GM21723 (cell line): ENCODE measurements around the gene SPEF2.
"Not testable (repeated sequence)": the region's sequence is repeated elsewhere in the genome, so short reads cannot be mapped to it uniquely, and the experiment has no call there.

Experiments
- ATAC-seq: cut with Tn5 transposase; IDR thresholded peaks from one replicate; pipeline ENCODE4 v1.9.1; 2021; ENCODE audit warnings: mild to moderate bottlenecking, moderate library complexity; ENCODE audit not compliant: unreplicated experiment

Gene SPEF2

DNA sequence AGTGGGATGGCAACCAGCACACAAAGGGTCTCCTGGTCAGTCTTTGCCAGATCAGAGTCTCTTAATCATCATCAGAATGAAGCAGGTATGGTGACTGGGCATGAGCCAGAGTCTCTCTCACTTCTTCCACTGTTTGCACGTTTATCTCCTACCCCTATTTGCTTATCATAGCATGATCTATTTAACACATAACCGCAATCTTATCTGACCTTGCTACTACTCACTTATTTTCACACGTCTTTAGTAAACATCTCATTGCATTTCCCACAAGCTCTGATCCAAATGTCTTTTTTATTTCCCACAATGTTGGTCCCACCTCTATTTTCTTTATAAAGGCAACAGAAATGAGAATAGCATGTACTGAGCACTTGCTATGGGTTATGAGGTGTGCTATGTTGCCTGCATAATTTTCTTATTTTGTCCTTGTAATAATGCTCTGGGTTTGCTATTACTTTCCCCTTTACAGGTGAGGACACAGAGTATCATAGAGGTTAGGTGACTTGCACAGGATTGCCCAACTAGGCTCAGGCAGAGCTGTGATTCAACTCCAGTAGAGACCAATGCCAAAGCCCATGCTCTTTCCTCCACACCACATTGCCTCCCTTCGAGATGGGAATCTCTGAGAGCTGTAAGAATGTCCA, 199.3 kb downstream of the SPEF2 start:
- no peak for ATAC-seq

DNA sequence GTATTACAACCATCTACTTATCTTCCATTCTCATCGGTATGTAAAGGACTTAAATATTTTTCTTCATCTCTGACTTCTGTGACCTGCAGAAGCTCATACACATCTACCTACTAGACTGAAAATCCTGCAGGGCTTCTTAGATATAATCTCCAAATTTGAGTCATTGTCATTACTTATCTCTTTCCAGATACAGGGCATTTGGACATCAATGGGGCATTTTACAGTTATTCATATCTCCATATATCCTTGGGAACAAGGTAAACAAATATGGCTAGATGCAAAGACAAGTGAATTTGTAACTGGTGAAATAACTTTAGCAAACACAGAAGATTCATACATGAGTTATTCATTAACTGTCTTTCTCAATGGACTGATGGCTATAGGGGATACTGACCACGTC, 201.4 kb downstream of the SPEF2 start:
- no peak for ATAC-seq

DNA sequence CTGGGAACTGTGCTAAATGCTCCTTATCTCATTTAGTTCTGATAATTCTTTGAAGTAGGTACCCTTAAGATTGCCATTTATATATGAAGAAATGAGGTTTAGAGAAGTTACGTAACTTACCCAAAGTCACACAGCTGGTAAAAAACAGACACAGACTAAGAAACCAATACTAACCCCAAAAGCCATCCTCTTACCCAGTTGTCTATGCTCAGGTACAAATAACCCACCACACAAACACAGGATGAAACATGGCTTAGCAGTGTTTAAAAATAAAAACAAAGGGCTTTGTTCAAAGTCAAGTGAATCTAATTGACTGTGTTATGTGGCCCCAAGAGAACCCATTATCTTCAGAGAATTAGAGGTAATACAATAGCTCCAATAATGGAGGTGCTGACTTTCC, 202.0 kb downstream of the SPEF2 start:
- no peak for ATAC-seq

GRCh38 chr5:35820735-35821134, 203.1 kb downstream of the SPEF2 start:
- no peak for ATAC-seq

- ATAC-seq, result no peak
Observed at GRCh38 chr5:35821513-35821912, 203.8 kb downstream of the SPEF2 start.

DNA sequence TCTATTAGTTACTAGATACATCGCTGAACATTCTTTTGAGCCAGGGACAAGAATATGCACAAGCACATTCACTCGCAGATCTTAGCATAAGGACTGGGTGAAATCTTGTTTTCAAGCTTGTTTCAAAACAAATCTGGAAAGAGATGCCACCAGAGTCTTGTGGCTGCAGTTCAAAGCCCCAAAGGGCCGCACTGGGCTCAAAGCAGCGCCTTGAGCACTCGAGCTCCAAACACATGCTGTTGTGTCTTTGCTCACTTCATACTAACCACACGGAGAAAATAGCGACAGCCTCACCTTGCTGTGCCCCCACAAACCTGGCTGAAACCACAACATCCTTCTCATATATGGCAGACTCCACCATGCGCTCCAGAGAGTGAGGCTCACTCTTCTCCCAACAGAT, 204.8 kb downstream of the SPEF2 start:
- no peak for ATAC-seq

DNA sequence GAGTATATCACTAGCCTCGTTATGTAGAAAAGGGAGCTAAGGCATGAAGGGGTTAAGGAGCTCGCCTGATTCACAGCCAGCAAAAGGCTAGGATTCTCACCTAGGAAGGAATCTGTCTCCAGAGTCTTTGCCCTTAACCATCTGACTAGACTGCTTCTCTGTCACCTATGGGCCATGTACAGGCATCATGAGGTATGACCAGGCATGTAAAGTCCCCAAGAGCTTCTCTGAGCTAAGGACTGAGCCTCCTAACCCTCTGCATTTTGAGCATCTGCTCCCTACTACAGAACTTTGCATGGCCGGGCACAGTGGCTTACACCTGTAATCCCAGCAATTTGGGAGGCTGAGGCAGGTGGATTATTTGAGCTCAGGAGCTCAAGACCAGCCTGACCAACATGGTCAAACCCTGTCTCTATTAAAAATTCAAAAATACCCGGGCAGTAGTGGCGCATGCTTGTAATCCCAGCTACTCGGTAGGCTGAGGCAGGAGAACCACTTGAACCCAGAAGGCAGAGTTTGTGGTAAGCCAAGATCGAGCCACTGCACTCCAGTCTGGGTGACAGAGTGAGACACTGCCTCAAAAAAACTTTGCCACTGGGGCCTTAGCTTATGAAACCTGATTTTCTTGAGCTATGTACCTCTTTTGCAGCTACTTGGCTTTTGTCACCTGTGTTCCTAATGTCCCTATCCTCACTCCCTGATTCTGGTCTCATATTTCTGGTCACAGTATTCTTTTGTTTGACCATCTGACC, 205.9 kb downstream of the SPEF2 start:
- no peak for ATAC-seq

GRCh38 chr5:35826056-35826455, 208.4 kb downstream of the SPEF2 start:
- no peak for ATAC-seq

DNA sequence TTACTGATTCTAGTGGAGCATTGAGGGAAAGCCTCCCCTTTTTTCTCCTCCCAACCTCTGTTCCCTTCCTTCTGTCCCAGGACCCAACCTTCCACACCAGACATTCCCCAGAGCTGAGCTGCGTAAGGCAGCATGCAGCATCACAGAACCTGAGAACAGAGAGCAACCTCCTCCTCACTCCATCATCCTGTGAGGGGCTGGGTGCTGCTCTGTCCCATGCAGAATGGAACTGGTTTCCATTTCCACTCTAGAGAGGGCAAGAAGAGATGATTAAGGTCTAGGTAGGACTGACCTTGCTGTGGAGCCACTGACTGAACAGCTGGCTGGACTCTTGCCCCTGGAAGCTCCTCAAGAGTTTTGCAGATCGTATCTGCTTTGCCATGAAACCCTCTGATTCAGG, 208.9 kb downstream of the SPEF2 start:
- no peak for ATAC-seq

GRCh38 chr5:35828082-35828598, 210.5 kb downstream of the SPEF2 start:
- no peak for ATAC-seq

DNA sequence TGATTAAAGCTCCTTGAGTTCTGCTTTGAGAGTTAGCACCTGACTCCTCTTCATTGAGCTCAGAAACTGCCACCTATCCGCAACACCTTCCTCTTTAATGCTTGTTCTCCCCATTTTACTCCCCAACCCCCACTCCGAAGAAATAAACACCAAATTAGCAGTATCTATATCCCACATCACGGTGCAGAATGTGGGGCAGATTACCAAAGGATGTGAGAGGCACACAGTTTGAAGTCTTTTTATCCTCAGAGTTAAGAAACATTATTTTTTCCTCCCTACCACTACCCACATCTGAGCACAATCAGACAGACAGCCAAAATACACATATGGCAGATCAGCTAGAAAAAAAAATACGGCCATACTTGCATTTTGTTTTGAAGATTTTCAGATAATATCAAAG, 212.9 kb downstream of the SPEF2 start:
- ATAC-seq, result no peak

DNA sequence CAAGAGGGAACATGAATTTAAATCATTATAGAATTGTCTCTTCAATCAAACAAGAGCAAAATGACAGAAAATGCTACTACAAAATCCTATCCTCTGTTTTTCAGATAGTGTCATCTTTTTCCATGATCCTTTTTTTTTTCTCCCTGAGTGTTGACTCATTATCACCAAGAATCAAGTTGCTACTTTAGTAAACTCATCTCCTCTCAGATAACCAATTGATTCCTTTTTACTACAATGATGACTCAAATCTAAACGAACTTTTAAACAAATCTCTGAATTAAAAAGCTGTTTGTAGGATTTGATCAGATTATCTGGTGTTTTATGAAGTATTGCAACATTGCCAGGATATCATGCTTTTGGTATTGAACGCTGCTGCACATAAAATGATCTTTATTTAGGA, 215.1 kb downstream of the SPEF2 start:
- ATAC-seq, result no peak

GRCh38 chr5:35833224-35833623, 215.6 kb downstream of the SPEF2 start:
- no peak for ATAC-seq

GRCh38 chr5:35835796-35836742, 218.4 kb downstream of the SPEF2 start:
- ATAC-seq, result peak; percentile 59

DNA sequence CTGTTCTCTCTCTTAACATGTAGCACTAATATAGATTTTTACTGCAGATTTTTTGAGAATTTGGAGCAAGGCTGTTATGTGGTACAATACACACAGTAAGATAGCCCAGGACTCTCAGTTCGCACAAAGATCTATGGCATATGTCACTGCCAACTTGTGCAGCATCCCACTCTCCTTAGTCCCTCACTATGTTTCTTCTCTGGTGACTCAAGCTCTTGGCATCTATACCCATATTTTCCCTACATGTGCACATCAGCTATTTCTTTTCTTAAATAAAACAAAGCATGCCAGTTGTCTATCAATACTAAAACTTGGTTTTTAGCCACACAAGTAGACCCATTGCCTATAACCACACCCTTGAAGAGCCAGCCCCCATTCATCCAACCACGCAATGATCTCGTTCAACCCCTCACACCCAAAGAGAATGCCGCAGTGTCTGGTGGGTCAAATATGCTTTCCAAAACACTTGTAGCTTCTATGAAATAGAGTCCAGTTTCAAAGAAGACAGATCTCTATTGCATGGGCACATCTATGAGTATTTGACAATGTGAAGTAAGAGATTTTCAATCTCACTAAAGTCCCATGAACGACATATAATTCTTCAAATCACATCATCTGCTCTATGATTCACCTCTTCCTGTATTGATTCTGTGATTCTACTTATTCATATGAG, 220.8 kb downstream of the SPEF2 start:
- no peak for ATAC-seq

GRCh38 chr5:35842856-35843255, 225.2 kb downstream of the SPEF2 start:
- ATAC-seq, result no peak

DNA sequence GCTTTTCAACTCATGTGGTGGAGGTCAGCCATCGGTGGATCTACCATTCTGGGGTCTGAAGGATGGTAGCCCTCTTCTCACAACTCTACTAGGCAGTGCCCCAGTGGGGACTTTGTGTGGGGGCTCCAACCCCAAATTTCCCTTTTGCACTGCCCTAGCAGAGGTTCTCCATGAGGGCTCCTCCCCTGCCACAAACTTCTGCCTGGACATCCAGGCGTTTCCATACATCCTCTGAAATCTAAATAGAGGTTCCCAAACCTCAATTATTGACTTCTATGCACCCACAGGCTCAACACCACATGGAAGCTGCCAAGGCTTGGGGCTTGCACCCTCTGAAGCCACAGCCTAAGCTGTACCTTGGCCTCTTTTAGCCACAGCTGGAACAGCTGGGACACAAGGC, 227.8 kb downstream of the SPEF2 start:
- ATAC-seq, result not testable (repeated sequence)

- ATAC-seq, result no peak
Observed at GRCh38 chr5:35847491-35847890, 229.8 kb downstream of the SPEF2 start.

DNA sequence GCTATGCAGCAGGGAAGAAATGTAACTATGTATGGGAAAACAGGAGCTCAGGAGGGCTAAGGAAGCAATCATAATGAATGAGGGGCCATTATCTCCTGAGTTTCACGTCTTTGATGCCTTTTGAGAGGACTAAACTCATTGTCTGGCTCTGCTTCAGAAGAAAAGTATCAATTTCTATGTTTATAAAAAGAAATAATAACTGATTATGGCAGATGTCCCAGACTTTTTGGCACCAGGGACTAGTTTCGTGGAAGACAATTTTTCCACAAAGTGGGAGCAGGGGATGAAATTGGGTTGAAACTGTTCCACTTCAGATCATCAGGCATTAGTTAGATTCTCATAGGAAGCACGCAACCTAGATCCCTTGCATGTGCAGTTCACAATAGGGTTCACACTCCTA, 230.3 kb downstream of the SPEF2 start:
- no peak for ATAC-seq

DNA sequence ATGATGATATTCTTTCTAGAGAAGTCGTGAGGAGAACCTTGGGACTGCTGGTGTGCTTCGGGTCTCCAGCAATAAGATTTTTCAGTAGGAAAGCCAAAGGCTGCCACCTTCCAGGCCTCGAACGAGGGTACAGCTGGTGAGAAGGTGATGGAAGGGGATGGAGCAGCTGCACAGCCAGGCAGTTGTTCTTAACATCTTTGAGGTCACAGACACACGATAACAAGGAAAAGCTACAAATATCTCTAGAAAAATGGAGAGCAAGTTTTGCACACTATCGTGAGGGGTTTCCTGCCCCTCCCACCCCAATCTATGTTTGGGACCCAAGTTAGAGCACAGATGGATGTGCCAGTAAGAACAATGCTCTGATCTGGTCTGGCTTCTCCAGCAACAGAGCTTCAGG, 232.2 kb downstream of the SPEF2 start:
- no peak for ATAC-seq
